Measurements from ENCODE around the gene PCCA. TPM values are rescaled to one million over a fixed set of nuclear protein-coding genes. Genes with fewer than 3 reads are reported as not detected.

PCCA gene
- total RNA-seq, 1 donor from 2014 or later, result 229 TPM

GRCh38 chr13:100110269-100110668 lies 21.4 kb downstream of the PCCA start:
- no peaks in the 10 kb centered on the region for H3K9me3 ChIP-seq (ENCODE audit: control insufficient read depth in 3 of 3, low read length in 3 of 3)
- H3K27me3 ChIP-seq (ENCODE audit: control insufficient read depth in 3 of 3, insufficient read depth in 3 of 3, low read length in 3 of 3), result no peaks in the 10 kb centered on the region
- H3K4me3 ChIP-seq (ENCODE audit: low read length in 3 of 3), result no peak overlapping the region
- no peak overlapping the region for H3K27ac ChIP-seq (ENCODE audit: low read depth, low read length)
- H3K4me1 ChIP-seq (ENCODE audit: control insufficient read depth in 3 of 3, insufficient read depth in 3 of 3, low read length in 3 of 3), result no peaks in the 10 kb centered on the region
- peaks cover 0 to 14% (median 8%) of the 10 kb centered on the region in 3 donors for H3K36me3 ChIP-seq (ENCODE audit: control insufficient read depth in 3 of 3, insufficient read depth in 3 of 3, low read length in 3 of 3)
- no peak overlapping the region for H3K9ac ChIP-seq (ENCODE audit: low read depth in 1 of 3, low read length in 3 of 3)

GRCh38 chr13:100112186-100112838 lies 23.4 kb downstream of the PCCA start:
- peaks cover 0 to 14% (median 8%) of the 10 kb centered on the region in 3 donors for H3K36me3 ChIP-seq (ENCODE audit: control insufficient read depth in 3 of 3, insufficient read depth in 3 of 3, low read length in 3 of 3)
- no peaks in the 10 kb centered on the region for H3K9me3 ChIP-seq (ENCODE audit: control insufficient read depth in 3 of 3, low read length in 3 of 3)
- no peak overlapping the region for H3K4me3 ChIP-seq (ENCODE audit: low read length in 3 of 3)
- H3K9ac ChIP-seq (ENCODE audit: low read depth in 1 of 3, low read length in 3 of 3), result no peak overlapping the region
- no peaks in the 10 kb centered on the region for H3K27me3 ChIP-seq (ENCODE audit: control insufficient read depth in 3 of 3, insufficient read depth in 3 of 3, low read length in 3 of 3)
- H3K4me1 ChIP-seq (ENCODE audit: control insufficient read depth in 3 of 3, insufficient read depth in 3 of 3, low read length in 3 of 3), result no peaks in the 10 kb centered on the region
- H3K27ac ChIP-seq (ENCODE audit: low read depth, low read length), result no peak overlapping the region

GRCh38 chr13:100115693-100116254 lies 26.9 kb downstream of the PCCA start:
- H3K9ac ChIP-seq (ENCODE audit: low read depth in 1 of 3, low read length in 3 of 3), result no peak overlapping the region
- H3K27ac ChIP-seq (ENCODE audit: low read depth, low read length), result no peak overlapping the region
- H3K9me3 ChIP-seq (ENCODE audit: control insufficient read depth in 3 of 3, low read length in 3 of 3), result no peaks in the 10 kb centered on the region
- H3K4me3 ChIP-seq (ENCODE audit: low read length in 3 of 3), result no peak overlapping the region
- H3K27me3 ChIP-seq (ENCODE audit: control insufficient read depth in 3 of 3, insufficient read depth in 3 of 3, low read length in 3 of 3), result no peaks in the 10 kb centered on the region
- H3K36me3 ChIP-seq (ENCODE audit: control insufficient read depth in 3 of 3, insufficient read depth in 3 of 3, low read length in 3 of 3), result peaks cover 0 to 19% (median 8%) of the 10 kb centered on the region in 3 donors
- H3K4me1 ChIP-seq (ENCODE audit: control insufficient read depth in 3 of 3, insufficient read depth in 3 of 3, low read length in 3 of 3), result no peaks in the 10 kb centered on the region

DNA sequence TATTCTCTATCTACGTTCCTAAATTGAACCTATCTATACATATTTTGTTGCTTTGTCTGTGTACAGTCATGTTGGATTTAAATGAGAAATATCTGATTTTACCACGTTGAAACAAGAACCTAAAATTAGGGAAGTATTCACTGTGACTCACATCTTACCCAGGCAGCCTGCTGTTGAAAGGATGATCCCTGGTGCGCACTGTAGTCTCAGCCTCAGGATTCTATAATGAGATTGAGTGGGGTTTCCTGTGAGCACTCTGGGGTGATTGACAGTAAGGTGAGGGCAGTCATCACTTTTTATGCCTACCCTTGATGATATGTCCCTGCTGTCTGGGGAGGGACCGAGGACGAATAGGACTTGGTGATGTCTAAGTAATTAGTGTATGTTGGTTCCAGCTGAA lies 35.4 kb downstream of the PCCA start:
- Histone ChIP-seq H3K4me3 (ENCODE audit: low read length in 3 of 3) (no peak overlapping the region), H3K4me1 (ENCODE audit: control insufficient read depth in 3 of 3, insufficient read depth in 3 of 3, low read length in 3 of 3) (no peaks in the 10 kb centered on the region), H3K9ac (ENCODE audit: low read depth in 1 of 3, low read length in 3 of 3) (no peak overlapping the region), H3K27me3 (ENCODE audit: control insufficient read depth in 3 of 3, insufficient read depth in 3 of 3, low read length in 3 of 3) (no peaks in the 10 kb centered on the region), H3K9me3 (ENCODE audit: control insufficient read depth in 3 of 3, low read length in 3 of 3) (no peaks in the 10 kb centered on the region), H3K27ac (ENCODE audit: low read depth, low read length) (no peak overlapping the region), H3K36me3 (ENCODE audit: control insufficient read depth in 3 of 3, insufficient read depth in 3 of 3, low read length in 3 of 3) (peaks cover 0 to 6% (median 0%) of the 10 kb centered on the region in 3 donors)

- Histone ChIP-seq H3K36me3 (ENCODE audit: control insufficient read depth in 3 of 3, insufficient read depth in 3 of 3, low read length in 3 of 3) (no peaks in the 10 kb centered on the region), H3K27ac (ENCODE audit: low read depth, low read length) (no peak overlapping the region), H3K9me3 (ENCODE audit: control insufficient read depth in 3 of 3, low read length in 3 of 3) (no peaks in the 10 kb centered on the region), H3K4me3 (ENCODE audit: low read length in 3 of 3) (no peak overlapping the region), H3K27me3 (ENCODE audit: control insufficient read depth in 3 of 3, insufficient read depth in 3 of 3, low read length in 3 of 3) (no peaks in the 10 kb centered on the region), H3K9ac (ENCODE audit: low read depth in 1 of 3, low read length in 3 of 3) (no peak overlapping the region), H3K4me1 (ENCODE audit: control insufficient read depth in 3 of 3, insufficient read depth in 3 of 3, low read length in 3 of 3) (peaks cover 7 to 11% (median 9%) of the 10 kb centered on the region in 3 donors)
These were observed 37.1 kb downstream of the PCCA start for GRCh38 chr13:100125946-100126345.

DNA sequence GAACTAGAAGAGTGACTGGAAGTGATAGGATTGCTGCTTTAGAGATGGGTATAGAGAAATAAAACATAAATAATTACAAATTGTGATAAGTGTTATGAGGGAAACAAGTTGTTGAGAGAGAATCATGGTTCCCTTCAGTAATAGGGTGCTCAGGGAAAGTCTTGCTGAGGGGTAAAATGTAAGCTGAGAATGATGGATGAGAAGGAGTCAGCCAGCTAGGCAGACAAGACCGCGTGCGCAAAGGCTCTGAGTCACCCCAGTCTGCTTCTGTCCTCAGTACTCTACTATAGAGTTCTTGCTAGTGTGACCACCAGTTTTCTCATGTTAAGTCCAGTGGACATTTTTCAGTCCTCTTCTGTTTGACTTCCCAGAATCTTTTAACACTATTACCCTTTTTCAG lies 39.5 kb downstream of the PCCA start:
- Histone ChIP-seq H3K36me3 (ENCODE audit: control insufficient read depth in 3 of 3, insufficient read depth in 3 of 3, low read length in 3 of 3) (no peaks in the 10 kb centered on the region), H3K27me3 (ENCODE audit: control insufficient read depth in 3 of 3, insufficient read depth in 3 of 3, low read length in 3 of 3) (no peaks in the 10 kb centered on the region), H3K27ac (ENCODE audit: low read depth, low read length) (no peak overlapping the region), H3K9ac (ENCODE audit: low read depth in 1 of 3, low read length in 3 of 3) (no peak overlapping the region), H3K4me1 (ENCODE audit: control insufficient read depth in 3 of 3, insufficient read depth in 3 of 3, low read length in 3 of 3) (peaks cover 7 to 15% (median 9%) of the 10 kb centered on the region in 3 donors), H3K9me3 (ENCODE audit: control insufficient read depth in 3 of 3, low read length in 3 of 3) (no peaks in the 10 kb centered on the region), H3K4me3 (ENCODE audit: low read length in 3 of 3) (no peak overlapping the region)

DNA sequence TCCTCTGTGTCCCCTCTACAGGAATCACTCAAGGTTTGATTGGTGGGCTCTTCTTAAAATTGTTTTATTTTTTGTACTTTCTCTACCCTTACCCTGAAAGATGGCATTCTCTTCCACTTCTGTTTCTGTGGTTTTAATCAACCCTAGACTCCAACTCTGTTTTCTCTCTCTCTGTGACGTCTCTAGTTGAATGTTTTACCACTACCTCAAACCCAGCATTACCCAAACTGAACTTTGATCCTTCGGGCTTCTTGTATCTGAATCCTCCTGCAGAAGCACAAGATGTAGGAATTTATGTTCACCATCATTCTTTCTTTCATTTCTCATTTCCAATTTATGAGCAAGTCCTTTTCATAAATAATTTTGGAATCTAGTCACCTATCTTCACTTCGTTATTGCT lies 39.9 kb downstream of the PCCA start:
- Histone ChIP-seq H3K27ac (ENCODE audit: low read depth, low read length) (no peak overlapping the region), H3K9ac (ENCODE audit: low read depth in 1 of 3, low read length in 3 of 3) (no peak overlapping the region)

DNA sequence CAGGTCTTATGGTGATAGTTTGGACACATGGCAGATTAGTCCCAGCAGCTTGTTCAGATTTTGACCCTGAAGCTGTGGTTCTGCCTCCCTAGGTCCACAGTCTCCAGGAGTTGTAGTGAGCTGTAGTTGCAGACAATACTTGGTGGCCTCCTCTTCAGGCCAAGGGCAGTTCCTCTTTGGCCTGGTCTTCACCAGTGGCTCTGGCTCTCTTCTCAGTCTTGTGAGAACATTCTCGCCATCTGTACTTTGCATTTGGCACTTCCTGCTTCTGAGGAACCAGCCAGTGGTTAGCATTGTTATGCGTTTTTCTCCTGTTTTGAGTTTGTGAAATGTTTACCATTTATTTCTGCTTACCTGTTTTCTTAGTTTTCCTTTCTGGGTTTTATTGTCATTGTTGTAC lies 40.7 kb downstream of the PCCA start:
- peaks cover 7 to 15% (median 9%) of the 10 kb centered on the region in 3 donors for H3K4me1 ChIP-seq (ENCODE audit: control insufficient read depth in 3 of 3, insufficient read depth in 3 of 3, low read length in 3 of 3)
- H3K36me3 ChIP-seq (ENCODE audit: control insufficient read depth in 3 of 3, insufficient read depth in 3 of 3, low read length in 3 of 3), result no peaks in the 10 kb centered on the region
- H3K9ac ChIP-seq (ENCODE audit: low read depth in 1 of 3, low read length in 3 of 3), result no peak overlapping the region
- H3K9me3 ChIP-seq (ENCODE audit: control insufficient read depth in 3 of 3, low read length in 3 of 3), result no peaks in the 10 kb centered on the region
- no peak overlapping the region for H3K4me3 ChIP-seq (ENCODE audit: low read length in 3 of 3)
- H3K27ac ChIP-seq (ENCODE audit: low read depth, low read length), result no peak overlapping the region
- H3K27me3 ChIP-seq (ENCODE audit: control insufficient read depth in 3 of 3, insufficient read depth in 3 of 3, low read length in 3 of 3), result no peaks in the 10 kb centered on the region

More for the DNA sequence above, 39.9 kb downstream of the PCCA start:
- no peaks in the 10 kb centered on the region for H3K36me3 ChIP-seq (ENCODE audit: control insufficient read depth in 3 of 3, insufficient read depth in 3 of 3, low read length in 3 of 3)
- no peaks in the 10 kb centered on the region for H3K9me3 ChIP-seq (ENCODE audit: control insufficient read depth in 3 of 3, low read length in 3 of 3)
- H3K4me1 ChIP-seq (ENCODE audit: control insufficient read depth in 3 of 3, insufficient read depth in 3 of 3, low read length in 3 of 3), result peaks cover 7 to 15% (median 9%) of the 10 kb centered on the region in 3 donors
- H3K4me3 ChIP-seq (ENCODE audit: low read length in 3 of 3), result no peak overlapping the region
- no peaks in the 10 kb centered on the region for H3K27me3 ChIP-seq (ENCODE audit: control insufficient read depth in 3 of 3, insufficient read depth in 3 of 3, low read length in 3 of 3)

GRCh38 chr13:100130092-100130491 lies 41.2 kb downstream of the PCCA start:
- Histone ChIP-seq H3K4me1 (ENCODE audit: control insufficient read depth in 3 of 3, insufficient read depth in 3 of 3, low read length in 3 of 3) (peaks cover 7 to 15% (median 9%) of the 10 kb centered on the region in 3 donors), H3K9me3 (ENCODE audit: control insufficient read depth in 3 of 3, low read length in 3 of 3) (no peaks in the 10 kb centered on the region), H3K36me3 (ENCODE audit: control insufficient read depth in 3 of 3, insufficient read depth in 3 of 3, low read length in 3 of 3) (no peaks in the 10 kb centered on the region), H3K9ac (ENCODE audit: low read depth in 1 of 3, low read length in 3 of 3) (no peak overlapping the region), H3K27me3 (ENCODE audit: control insufficient read depth in 3 of 3, insufficient read depth in 3 of 3, low read length in 3 of 3) (no peaks in the 10 kb centered on the region), H3K4me3 (ENCODE audit: low read length in 3 of 3) (no peak overlapping the region), H3K27ac (ENCODE audit: low read depth, low read length) (no peak overlapping the region)

- peaks cover 7 to 15% (median 9%) of the 10 kb centered on the region in 3 donors for H3K4me1 ChIP-seq (ENCODE audit: control insufficient read depth in 3 of 3, insufficient read depth in 3 of 3, low read length in 3 of 3)
- H3K27ac ChIP-seq (ENCODE audit: low read depth, low read length), result no peak overlapping the region
- no peak overlapping the region for H3K4me3 ChIP-seq (ENCODE audit: low read length in 3 of 3)
- H3K27me3 ChIP-seq (ENCODE audit: control insufficient read depth in 3 of 3, insufficient read depth in 3 of 3, low read length in 3 of 3), result no peaks in the 10 kb centered on the region
- H3K9me3 ChIP-seq (ENCODE audit: control insufficient read depth in 3 of 3, low read length in 3 of 3), result no peaks in the 10 kb centered on the region
- H3K36me3 ChIP-seq (ENCODE audit: control insufficient read depth in 3 of 3, insufficient read depth in 3 of 3, low read length in 3 of 3), result no peaks in the 10 kb centered on the region
- H3K9ac ChIP-seq (ENCODE audit: low read depth in 1 of 3, low read length in 3 of 3), result no peak overlapping the region
These were observed 42.1 kb downstream of the PCCA start for GRCh38 chr13:100130930-100131511.
